GM12875 (cell line): ENCODE results near the gene CCND3.

Source experiments
- H3K4me3 ChIP-seq: one replicate; pipeline ENCODE4 v1.5.1; 2011; ENCODE audit warnings: low read depth, low read length, control low read depth
- TF ChIP-seq, protein P1 (sequence below): IDR thresholded peaks from 2 replicates; pipeline ENCODE4 v1.5.1; 2011; ENCODE audit warnings: low read depth, mild to moderate bottlenecking, control low read depth, inconsistent platforms, low read length, moderate library complexity, borderline replicate concordance; ENCODE audit not compliant: insufficient read depth

CCND3 gene

DNA sequence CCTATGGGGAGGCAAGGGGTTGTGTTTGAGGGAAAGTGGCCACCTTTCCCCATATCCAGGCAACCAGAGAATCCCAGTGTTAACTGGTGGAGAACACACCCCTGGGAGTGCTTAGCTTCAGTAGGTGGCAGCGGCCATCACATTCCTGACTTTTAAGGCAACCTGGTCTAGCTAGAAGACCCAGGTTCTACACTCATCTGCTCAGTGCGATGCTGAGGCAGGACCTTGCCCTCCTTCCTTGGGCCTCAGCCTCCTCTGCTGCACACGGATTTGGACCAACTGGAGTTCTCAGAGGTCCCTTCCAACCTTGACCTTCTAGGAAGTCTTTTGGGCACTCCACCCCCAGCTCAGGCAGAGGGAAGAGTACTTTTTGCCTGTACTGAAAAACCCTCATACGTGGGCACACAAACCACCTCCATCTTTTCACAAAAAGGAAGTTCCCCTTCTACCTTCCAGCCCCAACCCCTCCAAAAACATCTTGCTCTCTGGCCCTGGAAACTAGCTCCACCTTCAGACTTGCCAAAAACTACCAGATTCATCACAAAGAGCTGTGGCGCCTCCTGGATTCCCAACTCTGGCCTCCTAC lies 2.9 kb downstream of the CCND3 start:
- no peak overlapping the region for H3K4me3 ChIP-seq

DNA sequence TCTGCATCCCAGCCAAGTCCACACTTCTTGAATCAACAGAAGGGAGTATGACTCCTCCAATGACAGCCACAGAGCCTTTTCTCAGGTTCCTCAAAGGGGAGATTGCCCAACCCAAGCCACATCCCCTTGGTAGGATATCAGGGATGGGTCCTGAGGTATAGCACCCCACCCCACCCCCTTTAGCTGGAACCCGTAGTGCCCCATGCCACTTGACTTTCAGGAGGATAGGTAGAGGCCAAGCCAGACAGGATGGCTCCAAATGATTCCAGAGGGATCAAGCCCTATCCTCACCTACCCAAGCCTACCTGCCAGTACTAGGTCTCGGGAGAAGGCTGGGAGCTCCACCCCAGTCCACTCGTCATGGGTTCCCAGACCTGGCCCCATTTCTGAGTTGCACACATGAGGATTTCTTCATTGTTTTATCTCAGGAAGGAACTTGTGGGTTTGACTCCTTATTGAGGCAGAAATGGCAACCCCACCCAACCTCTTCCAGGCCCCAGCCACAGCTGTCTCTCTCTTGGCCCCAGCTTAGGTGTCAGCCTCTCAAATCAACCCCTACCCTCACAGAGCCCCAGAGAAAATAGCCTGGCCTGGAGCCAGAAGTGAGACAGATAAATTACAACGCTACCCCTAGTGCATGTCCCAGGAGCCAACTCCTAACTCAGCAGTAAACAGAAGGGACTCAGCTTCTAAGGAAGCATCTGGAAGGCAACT lies 3.6 kb downstream of the CCND3 start:
- no peak overlapping the region for H3K4me3 ChIP-seq
- TF ChIP-seq, protein P1, sequence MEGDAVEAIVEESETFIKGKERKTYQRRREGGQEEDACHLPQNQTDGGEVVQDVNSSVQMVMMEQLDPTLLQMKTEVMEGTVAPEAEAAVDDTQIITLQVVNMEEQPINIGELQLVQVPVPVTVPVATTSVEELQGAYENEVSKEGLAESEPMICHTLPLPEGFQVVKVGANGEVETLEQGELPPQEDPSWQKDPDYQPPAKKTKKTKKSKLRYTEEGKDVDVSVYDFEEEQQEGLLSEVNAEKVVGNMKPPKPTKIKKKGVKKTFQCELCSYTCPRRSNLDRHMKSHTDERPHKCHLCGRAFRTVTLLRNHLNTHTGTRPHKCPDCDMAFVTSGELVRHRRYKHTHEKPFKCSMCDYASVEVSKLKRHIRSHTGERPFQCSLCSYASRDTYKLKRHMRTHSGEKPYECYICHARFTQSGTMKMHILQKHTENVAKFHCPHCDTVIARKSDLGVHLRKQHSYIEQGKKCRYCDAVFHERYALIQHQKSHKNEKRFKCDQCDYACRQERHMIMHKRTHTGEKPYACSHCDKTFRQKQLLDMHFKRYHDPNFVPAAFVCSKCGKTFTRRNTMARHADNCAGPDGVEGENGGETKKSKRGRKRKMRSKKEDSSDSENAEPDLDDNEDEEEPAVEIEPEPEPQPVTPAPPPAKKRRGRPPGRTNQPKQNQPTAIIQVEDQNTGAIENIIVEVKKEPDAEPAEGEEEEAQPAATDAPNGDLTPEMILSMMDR: no peak

More for the DNA sequence above, 2.9 kb downstream of the CCND3 start:
- TF ChIP-seq, protein P1: no peak

DNA sequence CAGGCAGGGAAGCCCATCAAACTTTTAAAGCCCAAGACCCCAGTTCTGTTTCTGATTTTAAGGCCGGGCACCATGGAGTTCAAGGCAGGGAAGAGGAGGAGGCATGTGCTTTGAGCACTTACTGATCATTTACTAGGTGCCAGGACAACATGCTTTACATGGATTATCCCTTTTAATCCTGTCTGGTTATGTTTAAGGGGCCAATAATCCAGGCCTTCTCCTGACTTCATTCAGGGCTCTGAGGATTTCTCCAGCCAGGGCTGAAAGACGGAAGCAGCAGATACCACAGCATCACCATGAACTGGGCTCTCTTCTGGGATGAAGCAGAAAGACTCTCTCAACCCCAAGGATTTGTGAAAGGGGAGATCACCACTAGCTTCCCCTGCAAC lies 4.1 kb downstream of the CCND3 start:
- TF ChIP-seq, protein P1: no peak
- H3K4me3 ChIP-seq: no peak overlapping the region

DNA sequence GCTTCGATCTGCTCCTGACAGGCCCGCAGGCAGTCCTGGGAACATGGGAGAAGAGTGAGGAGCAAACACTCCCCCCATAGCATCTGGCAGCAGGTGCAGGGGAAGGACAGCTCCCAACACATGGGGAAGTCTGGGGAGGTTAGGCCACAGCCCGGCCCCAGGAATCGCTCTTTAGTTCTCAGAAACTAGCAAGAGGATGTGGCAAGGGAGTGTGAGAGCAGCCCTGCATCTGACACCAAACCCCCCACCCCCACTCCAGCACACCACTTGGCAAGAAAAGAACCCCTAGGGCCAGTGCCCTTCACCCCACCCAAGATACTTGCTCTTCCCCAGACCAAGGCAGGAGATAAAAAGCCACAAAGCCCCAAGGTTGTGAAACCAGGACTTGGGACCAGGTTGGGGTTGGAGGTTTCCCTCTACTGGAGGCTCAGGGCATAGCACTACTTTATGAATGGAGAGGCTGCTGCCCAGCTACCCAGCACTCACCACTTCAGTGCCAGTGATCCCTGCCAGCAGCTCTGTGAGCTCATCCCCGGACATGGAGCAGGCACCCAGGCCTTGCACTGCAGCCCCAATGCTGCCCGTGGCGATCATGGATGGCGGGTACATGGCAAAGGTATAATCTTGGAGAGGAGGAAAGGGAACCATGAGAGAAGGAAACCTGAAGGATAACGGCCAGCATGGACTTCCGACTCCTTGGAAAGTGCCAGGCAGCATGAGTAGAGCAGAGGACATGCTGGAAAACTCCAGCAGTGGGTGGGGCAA lies 5.4 kb downstream of the CCND3 start:
- TF ChIP-seq, protein P1: peak; percentile 87
- H3K4me3 ChIP-seq: no peak overlapping the region

DNA sequence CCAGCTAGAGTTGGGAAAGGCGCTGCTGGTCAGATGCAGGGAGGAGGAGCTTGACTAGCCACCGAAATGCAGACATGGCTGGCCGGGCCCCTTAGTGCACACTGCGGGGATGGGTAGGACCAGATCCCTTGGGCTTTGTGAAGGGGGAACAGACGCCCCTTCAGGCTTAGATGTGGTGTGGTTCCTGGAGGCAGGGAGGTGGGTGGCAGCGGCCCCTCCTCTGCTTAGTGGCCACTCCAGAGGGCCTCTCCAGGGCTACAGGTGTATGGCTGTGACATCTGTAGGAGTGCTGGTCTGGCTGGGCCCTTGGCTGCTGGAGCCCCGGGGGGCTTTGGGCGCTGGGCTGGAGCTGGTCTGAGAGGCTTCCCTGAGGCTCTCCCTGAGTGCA lies 5.9 kb downstream of the CCND3 start:
- no peak overlapping the region for H3K4me3 ChIP-seq

DNA sequence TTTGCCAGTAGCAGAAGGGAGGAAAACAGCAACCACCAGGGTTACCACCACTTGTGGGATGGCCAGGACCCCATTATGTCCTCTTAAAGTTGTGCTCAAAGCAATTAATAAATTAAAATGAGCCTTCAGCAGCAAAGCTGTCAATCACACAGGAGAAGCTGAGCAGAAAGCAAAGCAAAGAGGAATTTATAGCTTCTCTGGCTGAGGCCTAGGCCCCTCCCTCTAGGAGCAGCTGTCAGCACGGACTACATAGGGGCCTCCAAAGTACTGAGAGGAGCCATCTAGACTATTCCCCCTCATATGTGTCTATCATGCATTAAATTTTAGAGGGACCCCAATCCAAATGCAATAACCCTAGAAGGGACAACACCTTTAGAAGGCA lies 6.4 kb downstream of the CCND3 start:
- no peak overlapping the region for H3K4me3 ChIP-seq
- TF ChIP-seq, protein P1: no peak

More for the DNA sequence above, 5.9 kb downstream of the CCND3 start:
- TF ChIP-seq, protein P1: no peak
